Omental fat pad (tissue), 4 donors: Measurements from ENCODE around the gene CACNA2D4. TPM values are rescaled to one million over a fixed set of nuclear protein-coding genes. Genes with fewer than 3 reads are reported as not detected.

Experiments used
- ATAC-seq: fragments of 150-250 bp; one replicate; pipeline ENCODE4 v1.9.1; 2016; ENCODE audit warnings: mild to moderate bottlenecking, moderate library complexity; ENCODE audit not compliant: low FRiP score
- DNase-seq: peaks from one replicate; pipeline ENCODE4 v3.0.0-alpha.2; 2019; ENCODE audit warnings: low spot score
- total RNA-seq, 4 donors: library from RNA; depleted of rRNA; stranded (reverse); fragments of >200 nt; gene quantifications; one replicate each; pipeline ENCODE4 v1.1.0, GENCODE V29; 2016
- TF ChIP-seq, protein P1 (sequence below), 3 donors: fragments of 450-650 bp; IDR thresholded peaks; one replicate each; pipeline ENCODE4 v1.5.1; 2016 to 2017; ENCODE audit warnings: antibody characterized with exemption in 3 of 3, mild to moderate bottlenecking in 3 of 3, moderate library complexity in 2 of 3

CACNA2D4 gene
- total RNA-seq, 4 donors from 2014 or later = 3.9 to 13.0 (median 6.8) TPM

DNA sequence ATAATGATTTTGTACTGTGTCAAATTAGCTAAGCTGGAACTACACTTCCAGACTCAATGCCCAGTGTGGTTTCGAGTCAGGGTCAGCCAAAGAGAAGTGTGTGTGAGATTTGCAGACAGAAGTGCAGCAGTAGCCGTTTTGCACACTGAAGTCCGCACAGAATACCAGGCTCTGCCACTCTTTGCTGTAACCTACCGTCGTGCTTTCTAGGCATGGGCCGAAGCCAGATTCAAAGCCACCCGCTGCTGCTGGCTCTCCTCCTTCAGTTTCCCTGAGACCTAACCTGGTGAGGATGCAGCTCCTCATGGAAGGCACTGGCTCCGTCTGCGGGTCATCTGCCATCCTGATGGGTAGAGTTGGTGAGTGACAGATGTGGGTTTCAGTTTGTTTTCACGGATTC is 49.3 kb downstream of the CACNA2D4 start:
- ATAC-seq = no peak
- TF ChIP-seq, protein P1, sequence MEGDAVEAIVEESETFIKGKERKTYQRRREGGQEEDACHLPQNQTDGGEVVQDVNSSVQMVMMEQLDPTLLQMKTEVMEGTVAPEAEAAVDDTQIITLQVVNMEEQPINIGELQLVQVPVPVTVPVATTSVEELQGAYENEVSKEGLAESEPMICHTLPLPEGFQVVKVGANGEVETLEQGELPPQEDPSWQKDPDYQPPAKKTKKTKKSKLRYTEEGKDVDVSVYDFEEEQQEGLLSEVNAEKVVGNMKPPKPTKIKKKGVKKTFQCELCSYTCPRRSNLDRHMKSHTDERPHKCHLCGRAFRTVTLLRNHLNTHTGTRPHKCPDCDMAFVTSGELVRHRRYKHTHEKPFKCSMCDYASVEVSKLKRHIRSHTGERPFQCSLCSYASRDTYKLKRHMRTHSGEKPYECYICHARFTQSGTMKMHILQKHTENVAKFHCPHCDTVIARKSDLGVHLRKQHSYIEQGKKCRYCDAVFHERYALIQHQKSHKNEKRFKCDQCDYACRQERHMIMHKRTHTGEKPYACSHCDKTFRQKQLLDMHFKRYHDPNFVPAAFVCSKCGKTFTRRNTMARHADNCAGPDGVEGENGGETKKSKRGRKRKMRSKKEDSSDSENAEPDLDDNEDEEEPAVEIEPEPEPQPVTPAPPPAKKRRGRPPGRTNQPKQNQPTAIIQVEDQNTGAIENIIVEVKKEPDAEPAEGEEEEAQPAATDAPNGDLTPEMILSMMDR (IDR thresholded peaks at IDR 0.05) = no peak
- DNase-seq = no peak

DNA sequence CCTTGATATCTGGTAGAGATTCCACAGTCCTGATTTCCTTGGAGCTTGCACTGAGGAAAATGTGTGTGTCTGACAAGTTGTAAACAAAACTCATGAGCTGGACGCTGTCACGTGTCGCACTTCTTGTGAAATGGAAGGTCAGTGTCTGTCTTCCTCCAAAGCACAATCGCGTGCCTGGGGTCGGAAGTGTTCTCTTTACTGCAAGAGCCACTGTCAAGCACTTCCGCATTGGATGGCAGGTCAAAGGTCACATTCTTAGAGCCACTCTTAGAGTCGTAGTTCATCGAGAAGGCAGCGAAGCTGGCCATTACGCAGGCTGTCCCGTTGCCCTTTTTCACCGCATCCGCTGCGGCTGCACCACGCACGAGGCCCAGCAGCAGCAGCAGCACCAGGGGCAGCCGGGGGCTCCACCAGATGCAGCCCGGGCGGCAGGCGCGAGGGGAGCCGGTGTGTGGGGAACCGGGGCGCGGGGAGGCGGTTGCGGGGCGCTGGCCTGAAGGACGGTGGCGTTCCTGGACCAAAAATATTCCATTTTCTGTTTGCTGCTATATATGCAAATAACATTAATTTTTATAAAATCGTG is 53.1 kb downstream of the CACNA2D4 start:
- no peak for ATAC-seq
- TF ChIP-seq, protein P1 (IDR thresholded peaks at IDR 0.05) = no peak
- DNase-seq = no peak

DNA sequence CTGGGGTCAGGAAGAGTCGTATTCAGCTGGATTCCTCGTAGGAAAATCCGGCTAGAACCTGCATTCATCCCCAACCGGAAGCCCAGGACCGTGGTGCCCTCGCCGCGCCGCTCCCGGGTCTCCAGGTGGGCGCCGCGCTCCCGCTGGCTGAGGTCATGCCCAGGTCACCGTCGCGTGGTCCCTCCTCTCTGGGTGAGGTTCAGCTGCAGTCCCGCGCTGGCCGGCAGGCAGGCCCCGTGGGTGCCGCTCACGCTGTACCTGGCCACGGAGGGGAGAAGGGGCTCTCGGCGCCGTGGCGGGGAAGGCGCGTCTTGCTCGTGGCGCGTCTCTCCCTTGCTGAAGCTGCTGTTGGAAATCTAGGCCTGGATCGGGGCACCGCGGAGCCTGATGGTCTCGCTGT is 53.6 kb downstream of the CACNA2D4 start:
- ATAC-seq (no peak), DNase-seq (no peak)
- TF ChIP-seq, protein P1 (IDR thresholded peaks at IDR 0.05) = no peak

- ATAC-seq = no peak
- TF ChIP-seq, protein P1 (IDR thresholded peaks at IDR 0.05) = no peak
- DNase-seq = no peak
Measured at GRCh38 chr12:1864456-1864855, 54.0 kb downstream of the CACNA2D4 start.

GRCh38 chr12:1863823-1864222 is 54.6 kb downstream of the CACNA2D4 start:
- DNase-seq = no peak
- TF ChIP-seq, protein P1 (IDR thresholded peaks at IDR 0.05) = no peak
- no peak for ATAC-seq

- DNase-seq = no peak
- TF ChIP-seq, protein P1 (IDR thresholded peaks at IDR 0.05) = no peak
- ATAC-seq = no peak
Measured at GRCh38 chr12:1862973-1863372, 55.5 kb downstream of the CACNA2D4 start.

DNA sequence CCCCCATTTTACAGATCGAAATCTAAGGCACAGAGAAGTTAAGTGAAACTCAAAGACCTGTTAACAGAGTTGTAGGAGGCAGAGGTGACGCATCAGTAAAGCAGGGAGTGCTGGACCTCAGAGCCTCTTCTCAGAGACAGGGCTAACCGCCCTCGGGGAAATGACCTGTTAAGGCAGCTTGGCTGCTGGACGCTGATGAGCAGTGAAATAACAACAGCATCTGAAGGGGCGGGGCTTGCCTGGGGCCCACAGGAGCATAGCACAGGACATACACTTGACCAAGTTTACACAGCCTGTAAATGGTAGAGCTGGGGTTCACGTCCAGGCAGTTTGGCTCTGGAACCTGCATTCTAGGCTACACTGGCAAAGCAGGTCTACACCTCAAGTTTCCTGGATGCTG is 58.8 kb downstream of the CACNA2D4 start:
- ATAC-seq = no peak
- DNase-seq = no peak
- TF ChIP-seq, protein P1 (IDR thresholded peaks at IDR 0.05) = no peak
